Vagina (tissue), 2 donors: ENCODE measurements around the gene ZDHHC11. TPM values are rescaled to one million over a fixed set of nuclear protein-coding genes. Genes with fewer than 3 reads are reported as not detected.
A peak's percentile ranks its signal among the peaks of the same experiment; 100 is the strongest.
"Not testable (repeated sequence)": the region's sequence is repeated elsewhere in the genome, so short reads cannot be mapped to it uniquely, and the experiment has no call there.

Experiments used
- DNase-seq, 2 donors: peaks; one replicate each; pipeline ENCODE4 v3.0.0-alpha.2; 2017; ENCODE audit errors: extremely low spot score in 2 of 2
- H3K27ac ChIP-seq: fragments of 200-600 bp; sonication (generic); one replicate; pipeline ENCODE4 v1.5.1; 2019
- H3K27me3 ChIP-seq: fragments of 200-600 bp; sonication (generic); one replicate; pipeline ENCODE4 v1.5.1; 2019
- H3K36me3 ChIP-seq, 2 donors: fragments of 200-600 bp; sonication (generic); one replicate each; pipeline ENCODE4 v1.5.1; 2017 to 2019
- H3K4me1 ChIP-seq: fragments of 200-600 bp; sonication (generic); one replicate; pipeline ENCODE4 v1.5.1; 2019
- H3K4me3 ChIP-seq, 2 donors: fragments of 200-600 bp; sonication (generic); 1 replicate in 1 of 2; 2 replicates in 1 of 2; pipeline ENCODE4 v1.5.1; 2016 to 2019
- H3K9me3 ChIP-seq: fragments of 200-600 bp; sonication (generic); one replicate; pipeline ENCODE4 v1.5.1; 2019
- CTCF ChIP-seq, 3 experiments: fragments of 450-650 bp in 2 of 3; fragments of 200-600 bp in 1 of 3; sonication (generic) in 1 of 3; IDR thresholded peaks; one replicate each; pipeline ENCODE4 v1.5.1; 2017 to 2019; ENCODE audit warnings: antibody characterized with exemption in 3 of 3, mild to moderate bottlenecking in 2 of 3, moderate library complexity in 2 of 3
- POLR2A ChIP-seq, 2 donors: fragments of 450-650 bp; IDR thresholded peaks; one replicate each; pipeline ENCODE4 v1.6.1; 2017; ENCODE audit warnings: antibody characterized with exemption in 2 of 2, mild to moderate bottlenecking in 2 of 2, moderate library complexity in 2 of 2
- POLR2AphosphoS5 ChIP-seq, 2 donors: sonication (generic); formaldehyde crosslinking; IDR thresholded peaks; one replicate each; pipeline ENCODE4 v1.9.0; 2017; ENCODE audit warnings: antibody characterized with exemption in 2 of 2, mild to moderate bottlenecking in 2 of 2, low read depth in 1 of 2; ENCODE audit not compliant: insufficient read depth in 1 of 2
- intact Hi-C: fragments of 100-400 bp; cut with DNase I; formaldehyde crosslinking; loops from one replicate; pipeline ENCODE4 v1.15.1; 2023
- total RNA-seq: library from RNA; depleted of rRNA; stranded (reverse); fragments of >200 nt; gene quantifications from one replicate; pipeline ENCODE4 v1.2.3, GENCODE V29; 2016

The ZDHHC11 gene
- total RNA-seq, 1 donor from 2014 or later = 5.6 TPM

GRCh38 chr5:749101-749670 is 101.6 kb downstream of the ZDHHC11 start:
- peak; percentile 13 to 97 for DNase-seq
- Histone ChIP-seq H3K4me1 (no peaks in the 10 kb centered on the region), H3K27me3 (no peaks in the 10 kb centered on the region), H3K36me3 (no peaks in the 10 kb centered on the region), H3K9me3 (no peaks in the 10 kb centered on the region), H3K4me3 (no peak overlapping the region), H3K27ac (no peak overlapping the region)
- intact Hi-C loops = no loop called here
- TF ChIP-seq POLR2A (IDR thresholded peaks at IDR 0.05) (no peak), POLR2AphosphoS5 (IDR thresholded peaks at IDR 0.05; ENCODE audit: insufficient read depth in 1 of 2, low read depth in 1 of 2) (no peak), CTCF (IDR thresholded peaks at IDR 0.05) (no peak)

GRCh38 chr5:748011-748980 is 102.5 kb downstream of the ZDHHC11 start:
- peak in 1 of 2 donors; percentile 94 for DNase-seq
- H3K27me3 ChIP-seq, H3K9me3 ChIP-seq, H3K4me1 ChIP-seq, H3K36me3 ChIP-seq, intact Hi-C loops, H3K4me3 ChIP-seq, H3K27ac ChIP-seq: not testable (repeated sequence)

- not testable (repeated sequence) for H3K4me1 ChIP-seq, DNase-seq, H3K27me3 ChIP-seq, H3K9me3 ChIP-seq, H3K36me3 ChIP-seq, H3K27ac ChIP-seq, H3K4me3 ChIP-seq
- intact Hi-C loops = loop anchor here (2.0 kb wide), 1 partner anchor 93 kb away; no protein-coding TSS in a partner anchor
Observed at GRCh38 chr5:747303-747844, 103.4 kb downstream of the ZDHHC11 start.

GRCh38 chr5:746258-746761 is 104.5 kb downstream of the ZDHHC11 start:
- Histone ChIP-seq H3K27me3 (no peaks in the 10 kb centered on the region), H3K36me3 (no peaks in the 10 kb centered on the region), H3K9me3 (no peaks in the 10 kb centered on the region), H3K4me3 (no peak overlapping the region), H3K4me1 (no peaks in the 10 kb centered on the region), H3K27ac (no peak overlapping the region)
- intact Hi-C loops = loop anchor here (2.0 kb wide), 1 partner anchor 94 kb away; no protein-coding TSS in a partner anchor
- DNase-seq = peak; percentile 67 to 96
- no peak for TF ChIP-seq POLR2AphosphoS5 (IDR thresholded peaks at IDR 0.05; ENCODE audit: insufficient read depth in 1 of 2, low read depth in 1 of 2)
- TF ChIP-seq CTCF (IDR thresholded peaks at IDR 0.05) = no peak
- TF ChIP-seq POLR2A (IDR thresholded peaks at IDR 0.05) = no peak

Other genes with a start within 250 kb of the ZDHHC11 start
- gene CEP72, start 238.6 kb downstream of the ZDHHC11 start, total RNA-seq = 20.1 TPM
- 4.7 TPM for gene TPPP, start 157.6 kb downstream of the ZDHHC11 start, total RNA-seq
- 2.7 TPM for gene ZDHHC11B, start 66.3 kb downstream of the ZDHHC11 start, total RNA-seq
- 47.4 TPM for gene BRD9, start 41.8 kb upstream of the ZDHHC11 start, total RNA-seq
- 3.7 TPM for gene TRIP13, start 41.9 kb upstream of the ZDHHC11 start, total RNA-seq
- 2.0 TPM for gene NKD2, start 157.8 kb upstream of the ZDHHC11 start, total RNA-seq